ENCODE results near the gene RPL15.

DNA sequence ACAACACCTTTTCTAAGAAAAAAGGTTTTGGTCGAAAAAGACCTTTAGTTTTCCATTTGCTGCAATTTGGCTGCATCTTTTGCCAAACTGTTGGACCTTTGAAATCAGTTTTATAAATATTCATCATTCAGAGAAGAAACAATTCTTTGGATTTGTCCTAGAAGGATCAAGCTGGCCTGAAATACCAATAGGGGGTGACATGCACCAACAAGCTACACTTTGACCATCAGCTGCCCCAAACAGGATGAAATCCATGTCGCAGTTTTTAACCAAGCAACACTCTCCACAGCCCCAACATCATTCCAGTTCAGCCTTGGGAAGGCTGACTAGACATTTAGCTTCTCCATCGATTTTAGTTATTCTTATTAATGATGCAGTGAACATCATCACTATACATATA is 9.8 kb downstream of the RPL15 start:
- TF ChIP-seq, protein P1, sequence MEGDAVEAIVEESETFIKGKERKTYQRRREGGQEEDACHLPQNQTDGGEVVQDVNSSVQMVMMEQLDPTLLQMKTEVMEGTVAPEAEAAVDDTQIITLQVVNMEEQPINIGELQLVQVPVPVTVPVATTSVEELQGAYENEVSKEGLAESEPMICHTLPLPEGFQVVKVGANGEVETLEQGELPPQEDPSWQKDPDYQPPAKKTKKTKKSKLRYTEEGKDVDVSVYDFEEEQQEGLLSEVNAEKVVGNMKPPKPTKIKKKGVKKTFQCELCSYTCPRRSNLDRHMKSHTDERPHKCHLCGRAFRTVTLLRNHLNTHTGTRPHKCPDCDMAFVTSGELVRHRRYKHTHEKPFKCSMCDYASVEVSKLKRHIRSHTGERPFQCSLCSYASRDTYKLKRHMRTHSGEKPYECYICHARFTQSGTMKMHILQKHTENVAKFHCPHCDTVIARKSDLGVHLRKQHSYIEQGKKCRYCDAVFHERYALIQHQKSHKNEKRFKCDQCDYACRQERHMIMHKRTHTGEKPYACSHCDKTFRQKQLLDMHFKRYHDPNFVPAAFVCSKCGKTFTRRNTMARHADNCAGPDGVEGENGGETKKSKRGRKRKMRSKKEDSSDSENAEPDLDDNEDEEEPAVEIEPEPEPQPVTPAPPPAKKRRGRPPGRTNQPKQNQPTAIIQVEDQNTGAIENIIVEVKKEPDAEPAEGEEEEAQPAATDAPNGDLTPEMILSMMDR (IDR thresholded peaks at IDR 0.05; ENCODE audit: control extremely low read depth in 1 of 3, insufficient read depth in 1 of 3, low read depth in 1 of 3, low read length in 3 of 3), result peak in 2 of 3 experiments; percentile 3 to 24; a peak in 2 of 4 replicates
- TF ChIP-seq TAF7 (optimal IDR thresholded peaks at IDR 0.05; ENCODE audit: borderline replicate concordance, low read depth, low read length), result no peak
- TF ChIP-seq SIN3A (conservative IDR thresholded peaks at IDR 0.05 in 1 of 2, IDR thresholded peaks at IDR 0.05 in 1 of 2; ENCODE audit: low read depth in 1 of 2, low read length in 2 of 2), result no peak
- no peak for TF ChIP-seq YY1 (IDR thresholded peaks at IDR 0.05; ENCODE audit: low read depth, low read length)
- no peak for TF ChIP-seq JUND (IDR thresholded peaks at IDR 0.05; ENCODE audit: low read length)
- TF ChIP-seq RAD21 (IDR thresholded peaks at IDR 0.05 in 1 of 2, conservative IDR thresholded peaks at IDR 0.05 in 1 of 2; ENCODE audit: low read depth in 2 of 2, low read length in 2 of 2), result peak; percentile 48 to 59
- no peak for TF ChIP-seq TCF12 (IDR thresholded peaks at IDR 0.05; ENCODE audit: low read depth, low read length)
- TF ChIP-seq EZH2 (IDR thresholded peaks at IDR 0.05; ENCODE audit: low read depth, low read length, severe bottlenecking), result no peak
- no peak for TF ChIP-seq EP300 (IDR thresholded peaks at IDR 0.05; ENCODE audit: borderline replicate concordance in 1 of 2, low read depth in 2 of 2, low read length in 2 of 2)
- TF ChIP-seq CHD2 (IDR thresholded peaks at IDR 0.05; ENCODE audit: low read length), result no peak
- TF ChIP-seq TBP (IDR thresholded peaks at IDR 0.05; ENCODE audit: low read depth, low read length), result no peak

Data from H1 (cell line).